SKM-1 treated with dmso at 0.1 percent for 144 hours (cell line): Measurements from ENCODE around the gene MARK1.

Source experiments
- DNase-seq: peaks from one replicate; lab custom pipeline; 2025; ENCODE audit not compliant: unreplicated experiment; lab: John Stamatoyannopoulos, UW

Gene MARK1

GRCh38 chr1:220528679-220529501 is 954 bp downstream of the MARK1 start:
- DNase-seq = no peak

DNA sequence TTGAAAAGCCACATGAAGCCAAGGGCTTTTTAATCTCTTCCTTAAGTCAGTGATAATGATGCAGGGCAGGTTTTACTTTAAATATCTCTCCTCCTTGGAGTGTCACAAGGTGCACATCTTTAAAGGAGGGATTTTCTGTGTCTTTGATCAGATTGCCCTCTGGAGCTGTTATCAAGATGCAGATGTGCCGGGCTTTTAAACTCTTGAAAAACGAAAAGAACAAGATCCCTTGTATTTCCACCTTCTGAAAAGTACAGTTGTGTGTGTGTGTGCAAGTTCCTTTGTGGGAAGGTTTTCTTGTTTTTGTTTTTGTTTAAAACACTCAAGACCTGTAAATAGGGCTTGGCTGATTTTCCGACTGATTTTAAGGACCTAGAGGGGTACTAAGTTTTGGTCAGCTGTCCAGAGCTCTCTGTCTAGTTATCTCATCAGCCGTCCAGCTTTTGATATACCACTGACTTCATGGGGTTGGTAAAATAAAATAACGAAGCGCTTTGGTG is 1.6 kb downstream of the MARK1 start:
- no peak for DNase-seq

GRCh38 chr1:220533504-220534109 is 5.7 kb downstream of the MARK1 start:
- DNase-seq = no peak

GRCh38 chr1:220544901-220545303 is 17.0 kb downstream of the MARK1 start:
- DNase-seq = no peak

- no peak for DNase-seq
These were observed 23.0 kb downstream of the MARK1 start for GRCh38 chr1:220550811-220551399.

DNA sequence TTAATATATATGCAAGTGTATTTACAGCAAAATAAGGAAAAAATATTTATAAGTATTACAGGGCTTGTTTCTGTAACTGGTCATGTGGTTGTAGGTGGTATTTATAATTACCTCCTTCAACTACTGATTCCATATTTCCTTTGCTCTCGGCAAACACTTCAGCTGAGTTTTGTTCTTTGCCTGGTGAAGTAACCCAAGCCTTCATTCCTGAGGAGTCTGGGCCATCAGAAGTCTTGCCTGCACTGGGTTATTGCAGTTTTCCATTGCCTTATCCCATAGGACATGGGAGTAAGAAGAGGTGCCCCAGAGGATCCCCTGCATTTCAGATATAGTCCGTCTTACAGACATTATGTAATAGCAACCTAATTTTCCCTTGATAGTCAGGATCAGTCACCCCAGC is 23.8 kb downstream of the MARK1 start:
- no peak for DNase-seq

DNA sequence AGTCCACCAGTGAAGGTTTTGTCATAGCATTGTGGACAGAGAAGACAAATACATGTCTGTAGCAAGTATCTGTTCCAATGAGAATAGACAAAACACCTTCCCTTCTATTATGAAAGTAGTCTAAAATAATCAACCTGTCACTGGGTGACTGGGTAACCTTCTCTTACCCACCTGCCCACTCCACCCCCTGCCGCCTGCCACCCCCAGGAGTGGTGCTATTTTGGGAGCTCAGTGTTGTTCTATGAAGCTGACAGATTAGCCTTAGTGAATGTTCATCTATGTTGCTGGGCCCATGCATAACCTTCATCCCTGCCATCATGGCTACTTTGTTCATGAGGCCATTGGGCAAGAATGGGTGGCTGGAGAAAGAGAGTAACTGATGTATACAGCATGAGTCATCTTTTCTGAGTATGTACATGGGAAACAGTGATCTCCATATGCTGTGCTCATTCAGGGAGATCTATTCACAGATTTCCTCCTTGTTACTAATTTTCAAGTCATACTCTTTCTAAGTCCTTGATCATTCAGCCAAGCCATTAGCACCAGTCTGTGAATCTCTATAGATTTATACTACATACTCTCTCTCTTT is 24.8 kb downstream of the MARK1 start:
- DNase-seq = no peak

- DNase-seq = no peak
These were observed 28.7 kb downstream of the MARK1 start for GRCh38 chr1:220556641-220557040.

DNA sequence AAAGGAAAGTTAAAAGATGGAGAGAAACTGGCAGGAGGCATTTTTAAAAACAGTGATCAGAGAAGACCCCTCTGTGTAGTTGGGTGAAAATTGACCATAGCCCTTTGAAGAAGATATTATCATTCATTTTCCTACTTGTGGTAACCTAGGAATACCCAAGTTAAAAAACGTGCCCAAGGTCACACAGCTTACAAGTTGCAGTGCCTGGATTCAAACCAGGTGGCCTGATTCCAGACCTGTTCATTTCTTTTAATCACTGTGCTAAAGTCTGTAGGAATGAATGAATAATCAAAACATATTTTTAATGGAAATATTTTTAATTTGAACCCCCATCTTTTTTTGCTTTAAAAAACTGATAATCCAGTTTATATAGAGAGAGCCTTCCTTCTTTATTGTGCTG is 35.6 kb downstream of the MARK1 start:
- no peak for DNase-seq

GRCh38 chr1:220564216-220564615 is 36.3 kb downstream of the MARK1 start:
- DNase-seq = no peak

- no peak for DNase-seq
These were observed 37.7 kb downstream of the MARK1 start for GRCh38 chr1:220565670-220566069.

DNA sequence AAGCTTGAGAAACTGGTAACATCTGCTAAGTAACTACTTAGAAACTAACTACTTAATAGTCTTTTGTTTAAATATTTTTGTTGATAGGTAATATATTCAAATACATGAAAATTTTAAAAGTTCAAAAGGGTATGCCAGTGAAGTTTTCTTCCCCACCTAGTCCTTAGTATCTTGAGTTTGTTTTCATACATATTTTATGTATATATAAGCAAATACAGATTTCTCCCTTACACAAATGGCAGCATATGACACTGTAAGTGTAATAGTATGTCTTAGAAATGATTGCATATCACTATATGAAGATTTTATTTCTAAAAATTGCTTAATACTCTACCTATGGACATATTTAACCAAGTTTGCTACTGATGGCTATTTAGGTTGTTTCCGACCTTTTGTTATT is 38.9 kb downstream of the MARK1 start:
- no peak for DNase-seq

- peak; percentile 72 for DNase-seq
These were observed 44.5 kb downstream of the MARK1 start for GRCh38 chr1:220572416-220572815.

- no peak for DNase-seq
These were observed 45.9 kb downstream of the MARK1 start for GRCh38 chr1:220573836-220574235.

DNA sequence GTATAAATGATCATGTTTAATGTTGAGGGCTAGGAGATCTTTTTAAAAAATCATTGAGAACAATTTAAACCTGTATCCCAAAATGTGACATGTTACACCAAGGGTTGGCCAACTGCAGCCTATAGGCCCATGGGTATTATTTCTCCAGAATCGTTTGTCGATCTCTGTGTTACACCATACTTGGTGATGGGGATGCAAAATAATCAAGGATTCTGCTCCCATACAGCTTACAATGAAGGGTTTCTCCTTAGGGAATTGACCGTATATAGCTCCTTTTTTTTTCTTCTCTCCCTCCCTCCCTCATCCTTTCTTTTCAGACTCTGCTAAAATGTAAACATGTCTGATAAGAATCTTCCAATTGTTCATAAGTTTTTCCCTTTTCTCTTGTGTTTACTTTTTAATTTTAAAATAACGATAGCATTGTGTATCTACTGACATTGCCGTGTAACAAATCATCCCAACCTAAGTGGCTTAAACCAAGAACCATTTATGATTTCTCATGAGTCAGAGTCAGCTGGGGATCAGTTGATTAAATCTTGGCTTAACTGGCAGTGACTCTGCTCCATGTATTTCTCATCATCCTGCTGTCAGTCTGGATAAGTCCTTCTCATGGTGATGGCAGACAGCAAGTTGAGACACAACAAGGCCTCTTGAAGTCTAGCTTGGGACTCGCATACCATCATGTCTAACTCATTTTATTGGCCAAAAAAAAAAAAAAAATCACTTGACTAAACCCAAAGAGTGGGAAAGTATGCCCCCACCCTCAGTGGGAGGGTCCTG is 48.0 kb downstream of the MARK1 start:
- DNase-seq = no peak

DNA sequence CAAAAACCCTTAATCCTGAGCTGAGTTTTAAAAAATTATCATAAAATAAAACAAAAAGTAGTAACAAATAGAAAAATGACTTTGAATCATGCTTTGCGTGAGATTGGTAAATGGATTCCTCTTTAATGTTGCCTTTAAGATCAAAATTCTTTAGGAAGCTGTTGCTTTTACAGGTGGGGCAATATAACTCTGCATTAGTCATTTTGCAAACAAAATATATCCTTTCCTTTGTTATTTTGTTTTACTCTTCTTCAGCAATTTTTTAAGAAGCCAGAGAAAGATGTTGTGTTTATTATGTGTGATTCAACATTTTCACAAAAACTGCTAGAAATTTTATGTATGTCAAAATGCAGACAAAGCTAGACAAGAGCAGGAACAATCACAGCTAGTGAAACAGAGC is 50.0 kb downstream of the MARK1 start:
- no peak for DNase-seq

- DNase-seq = no peak
These were observed 51.4 kb downstream of the MARK1 start for GRCh38 chr1:220579317-220579716.

DNA sequence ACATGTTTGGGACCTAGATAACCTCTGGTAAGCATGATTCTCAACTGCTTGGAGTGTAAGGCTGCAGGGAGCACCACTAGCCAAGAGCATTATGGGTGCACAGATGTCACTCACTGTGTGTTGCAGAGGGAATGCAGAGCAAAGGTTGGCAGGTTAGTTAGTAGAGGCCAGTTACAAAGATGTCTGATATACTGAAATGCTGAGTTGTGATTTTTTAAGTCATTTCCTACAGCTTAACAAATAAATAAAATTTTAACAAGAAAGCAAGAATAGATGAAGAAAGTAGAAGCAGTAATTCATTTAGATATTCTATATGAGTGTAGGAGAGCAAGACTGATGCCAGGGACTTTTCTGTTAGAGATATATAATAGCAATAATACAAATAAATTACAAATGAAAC is 64.8 kb downstream of the MARK1 start:
- DNase-seq = no peak

DNA sequence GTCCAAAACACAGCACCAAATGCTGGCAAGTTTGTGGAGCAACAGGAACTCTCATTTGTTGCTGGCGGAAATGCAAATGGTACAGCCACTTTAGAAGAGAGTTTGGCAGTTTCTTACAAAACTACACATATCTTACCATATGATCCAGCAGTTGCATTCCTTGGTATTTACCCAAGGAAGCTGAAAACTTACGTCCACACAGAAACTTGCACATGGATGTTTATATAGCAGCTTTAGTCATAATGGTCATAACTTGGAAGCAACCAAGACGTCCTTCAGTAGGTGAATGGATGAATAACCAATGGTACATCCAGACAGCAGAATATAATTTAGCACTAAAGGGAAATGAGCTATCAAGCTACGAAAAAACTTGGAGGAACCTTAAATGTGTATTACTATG is 66.4 kb downstream of the MARK1 start:
- no peak for DNase-seq

- no peak for DNase-seq
These were observed 67.2 kb downstream of the MARK1 start for GRCh38 chr1:220595179-220595578.

GRCh38 chr1:220604926-220605325 is 77.0 kb downstream of the MARK1 start:
- DNase-seq = no peak
